Skeletal muscle tissue (tissue), 4 donors: ENCODE results near the gene CEACAM20. TPM values are rescaled to one million over a fixed set of nuclear protein-coding genes. Genes with fewer than 3 reads are reported as not detected.
"Not testable (repeated sequence)": the region's sequence is repeated elsewhere in the genome, so short reads cannot be mapped to it uniquely, and the experiment has no call there.

Source experiments
- H3K27ac ChIP-seq: one replicate; pipeline ENCODE4 v1.7.0; 2013; ENCODE audit warnings: mild to moderate bottlenecking, low read depth, low read length, inconsistent platforms
- H3K27me3 ChIP-seq, 3 donors: one replicate each; pipeline ENCODE4 v1.7.0; 2013; ENCODE audit warnings: low read length in 3 of 3; ENCODE audit not compliant: control insufficient read depth in 3 of 3, insufficient read depth in 3 of 3
- H3K36me3 ChIP-seq, 3 donors: one replicate each; pipeline ENCODE4 v1.7.0; 2013; ENCODE audit warnings: low read length in 3 of 3; ENCODE audit not compliant: control insufficient read depth in 3 of 3, insufficient read depth in 3 of 3
- H3K4me1 ChIP-seq, 3 donors: one replicate each; pipeline ENCODE4 v1.7.0; 2013; ENCODE audit warnings: low read length in 3 of 3, mild to moderate bottlenecking in 3 of 3; ENCODE audit not compliant: control insufficient read depth in 3 of 3, insufficient read depth in 3 of 3
- H3K4me3 ChIP-seq, 3 donors: one replicate each; pipeline ENCODE4 v1.7.0; 2013; ENCODE audit warnings: low read length in 3 of 3
- H3K9ac ChIP-seq, 3 donors: one replicate each; pipeline ENCODE4 v1.7.0; 2013; ENCODE audit warnings: low read length in 3 of 3, mild to moderate bottlenecking in 3 of 3, moderate library complexity in 2 of 3, low read depth in 1 of 3
- H3K9me3 ChIP-seq, 3 donors: one replicate each; pipeline ENCODE4 v1.7.0; 2013; ENCODE audit warnings: low read length in 3 of 3; ENCODE audit not compliant: control insufficient read depth in 3 of 3
- total RNA-seq: library from RNA; depleted of rRNA; stranded (reverse); fragments of >200 nt; gene quantifications from one replicate; pipeline ENCODE4 v1.2.3, GENCODE V29; 2014
- donor health status: Osteomylitis.

Gene CEACAM20
- total RNA-seq, 1 donor from 2014 or later: not detected

DNA sequence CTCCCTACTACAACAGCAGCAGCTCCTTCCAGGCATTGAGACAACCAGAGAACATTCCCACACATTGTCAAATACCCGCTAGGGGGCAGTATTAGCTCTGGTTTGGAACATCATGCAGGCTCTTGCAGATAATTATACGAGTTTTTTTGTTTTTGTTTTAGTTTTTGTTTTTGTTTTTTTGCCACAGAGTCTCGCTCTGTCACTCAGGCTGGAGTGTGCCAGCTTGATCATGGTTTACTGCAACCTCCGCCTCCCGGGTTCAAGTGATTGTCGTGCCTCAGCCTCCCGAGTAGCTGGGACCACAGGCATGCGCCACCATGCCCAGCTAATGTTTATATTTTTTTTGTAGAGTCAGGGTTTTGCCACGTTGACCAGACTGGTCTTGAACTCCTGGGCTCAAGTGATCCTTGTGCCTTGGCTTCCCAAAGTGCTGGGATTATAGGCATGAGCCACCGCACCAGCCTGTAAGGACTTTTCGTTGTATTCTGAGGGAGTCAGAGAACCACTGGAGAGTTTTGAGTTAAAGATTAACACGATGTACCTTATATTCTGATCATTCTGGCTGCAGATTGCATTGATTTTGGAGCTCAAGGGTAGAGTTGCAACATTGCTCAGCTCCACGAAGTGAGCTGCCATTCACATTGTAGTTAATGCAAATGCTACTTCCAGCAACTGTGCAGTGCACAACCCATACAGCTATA is 41.7 kb upstream of the CEACAM20 start:
- no peak overlapping the region for H3K4me3 ChIP-seq
- no peak overlapping the region for H3K9ac ChIP-seq
- no peaks in the 10 kb centered on the region for H3K4me1 ChIP-seq
- H3K36me3 ChIP-seq: no peaks in the 10 kb centered on the region
- H3K9me3 ChIP-seq: no peaks in the 10 kb centered on the region
- H3K27ac ChIP-seq: no peak overlapping the region
- peaks cover 0 to 4% (median 0%) of the 10 kb centered on the region in 3 donors for H3K27me3 ChIP-seq

DNA sequence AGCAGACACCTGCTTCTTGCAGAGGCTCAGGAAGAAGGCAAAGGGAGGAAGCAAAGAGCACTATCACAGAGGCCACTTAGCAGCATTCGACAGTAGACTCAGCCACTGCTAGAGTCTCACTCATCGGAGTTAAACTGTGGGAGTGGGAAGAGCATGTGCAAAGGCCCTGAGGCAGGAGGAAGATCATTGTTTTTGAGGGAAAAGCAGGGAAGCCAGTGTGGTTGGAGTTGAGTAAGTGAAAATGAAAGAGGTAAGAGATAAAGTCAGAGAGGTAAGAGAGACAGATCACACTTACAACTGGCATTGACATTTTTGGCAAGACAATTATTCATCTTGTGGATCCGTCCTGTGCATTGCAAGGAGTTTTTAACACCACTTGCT is 41.1 kb upstream of the CEACAM20 start:
- Histone ChIP-seq H3K9me3 (no peaks in the 10 kb centered on the region), H3K4me3 (no peak overlapping the region), H3K36me3 (no peaks in the 10 kb centered on the region), H3K27ac (no peak overlapping the region), H3K27me3 (peaks cover 0 to 8% (median 0%) of the 10 kb centered on the region in 3 donors), H3K9ac (no peak overlapping the region), H3K4me1 (no peaks in the 10 kb centered on the region)

DNA sequence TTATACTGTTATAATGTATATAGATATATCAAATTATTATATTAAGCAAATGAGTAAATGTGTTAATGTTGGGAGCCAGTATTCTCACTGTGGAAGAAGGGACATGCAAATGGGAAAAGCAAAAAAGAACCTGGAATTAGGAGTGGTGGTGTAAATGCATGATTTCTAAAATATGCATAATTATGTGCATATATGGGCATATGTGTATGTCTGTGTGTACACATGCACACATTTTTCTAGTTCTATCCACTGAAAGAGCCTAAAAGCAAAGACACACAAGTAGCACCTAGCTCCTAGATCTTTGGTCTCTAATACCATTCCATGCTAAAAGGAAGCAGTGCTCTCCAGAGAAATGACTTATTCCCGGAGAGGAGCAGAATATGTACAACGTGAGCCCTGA is 38.3 kb upstream of the CEACAM20 start:
- no peaks in the 10 kb centered on the region for H3K36me3 ChIP-seq
- H3K9me3 ChIP-seq: no peaks in the 10 kb centered on the region
- no peak overlapping the region for H3K27ac ChIP-seq
- H3K27me3 ChIP-seq: peaks cover 0 to 8% (median 0%) of the 10 kb centered on the region in 3 donors
- H3K4me1 ChIP-seq: no peaks in the 10 kb centered on the region
- no peak overlapping the region for H3K9ac ChIP-seq
- H3K4me3 ChIP-seq: no peak overlapping the region

DNA sequence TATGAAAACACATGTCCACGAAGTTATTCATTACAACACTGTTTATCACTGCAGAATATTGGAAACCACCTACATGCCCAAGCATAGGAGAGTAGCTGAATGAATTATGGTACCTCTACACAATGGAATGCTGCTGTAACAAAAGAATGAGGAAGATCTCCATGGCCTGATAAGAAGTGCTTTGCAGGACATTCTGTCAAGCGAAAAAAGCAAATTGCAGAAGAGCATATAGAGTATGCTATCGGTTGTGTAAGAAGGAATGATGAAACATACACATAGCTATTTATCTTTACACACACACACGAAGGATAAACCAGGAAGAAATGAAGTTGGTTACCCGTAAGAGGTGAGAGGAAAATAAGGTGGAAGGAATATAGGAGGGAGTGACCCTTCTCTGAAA is 37.5 kb upstream of the CEACAM20 start:
- Histone ChIP-seq H3K27me3 (peaks cover 0 to 8% (median 0%) of the 10 kb centered on the region in 3 donors), H3K27ac (no peak overlapping the region), H3K9ac (no peak overlapping the region), H3K9me3 (no peaks in the 10 kb centered on the region), H3K36me3 (no peaks in the 10 kb centered on the region), H3K4me3 (no peak overlapping the region), H3K4me1 (no peaks in the 10 kb centered on the region)

DNA sequence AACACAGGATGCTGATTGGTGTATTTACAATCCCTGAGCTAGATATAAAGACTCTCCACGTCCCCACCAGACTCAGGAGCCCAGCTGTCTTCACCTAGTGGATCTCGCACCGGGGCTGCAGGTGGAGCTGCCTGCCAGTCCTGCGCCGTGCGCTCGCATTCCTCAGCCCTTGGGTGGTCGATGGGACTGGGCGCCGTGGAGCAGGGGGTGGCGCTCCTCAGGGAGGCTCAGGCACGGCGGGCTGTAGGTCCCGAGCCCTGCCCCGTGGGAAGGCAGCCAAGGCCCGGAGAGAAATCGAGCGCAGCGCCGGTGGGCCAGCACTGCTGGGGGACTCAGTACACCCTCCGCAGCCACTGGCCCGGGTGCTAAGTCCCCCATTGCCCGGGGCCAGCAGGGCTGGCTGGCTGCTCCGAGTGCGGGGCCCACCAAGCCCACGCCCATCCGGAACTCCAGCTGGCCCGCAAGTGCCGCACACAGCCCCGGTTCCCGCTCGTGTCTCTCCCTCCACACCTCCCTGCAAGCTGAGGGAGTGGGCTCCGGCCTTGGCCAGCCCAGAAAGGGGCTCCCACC is 33.7 kb upstream of the CEACAM20 start:
- H3K4me1 ChIP-seq, H3K9ac ChIP-seq: not testable (repeated sequence)

DNA sequence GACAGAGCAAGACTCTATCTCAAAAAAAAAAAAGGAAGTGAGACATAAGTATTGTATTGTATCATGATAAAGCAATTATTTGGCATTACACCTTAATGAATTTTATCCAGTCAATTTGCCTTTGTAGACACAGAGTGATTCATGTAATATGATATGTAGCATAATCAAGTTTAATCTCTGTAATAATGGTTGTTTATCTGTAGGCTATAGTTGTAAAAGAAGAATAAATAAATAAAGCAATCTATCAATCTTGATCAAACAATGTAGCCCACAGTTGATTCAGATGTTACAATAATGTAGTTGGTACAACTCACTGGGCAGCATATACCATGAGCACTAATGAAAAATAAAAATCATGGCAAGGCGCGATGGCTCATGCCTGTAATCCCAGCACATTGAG is 28.5 kb upstream of the CEACAM20 start:
- H3K4me1 ChIP-seq: no peaks in the 10 kb centered on the region
- H3K4me3 ChIP-seq: no peak overlapping the region
- H3K27me3 ChIP-seq: no peaks in the 10 kb centered on the region
- H3K9ac ChIP-seq: no peak overlapping the region
- no peaks in the 10 kb centered on the region for H3K36me3 ChIP-seq
- no peak overlapping the region for H3K27ac ChIP-seq
- no peaks in the 10 kb centered on the region for H3K9me3 ChIP-seq

More for the DNA sequence above, 33.7 kb upstream of the CEACAM20 start:
- H3K36me3 ChIP-seq, H3K9me3 ChIP-seq, H3K27ac ChIP-seq, H3K4me3 ChIP-seq, H3K27me3 ChIP-seq: not testable (repeated sequence)

DNA sequence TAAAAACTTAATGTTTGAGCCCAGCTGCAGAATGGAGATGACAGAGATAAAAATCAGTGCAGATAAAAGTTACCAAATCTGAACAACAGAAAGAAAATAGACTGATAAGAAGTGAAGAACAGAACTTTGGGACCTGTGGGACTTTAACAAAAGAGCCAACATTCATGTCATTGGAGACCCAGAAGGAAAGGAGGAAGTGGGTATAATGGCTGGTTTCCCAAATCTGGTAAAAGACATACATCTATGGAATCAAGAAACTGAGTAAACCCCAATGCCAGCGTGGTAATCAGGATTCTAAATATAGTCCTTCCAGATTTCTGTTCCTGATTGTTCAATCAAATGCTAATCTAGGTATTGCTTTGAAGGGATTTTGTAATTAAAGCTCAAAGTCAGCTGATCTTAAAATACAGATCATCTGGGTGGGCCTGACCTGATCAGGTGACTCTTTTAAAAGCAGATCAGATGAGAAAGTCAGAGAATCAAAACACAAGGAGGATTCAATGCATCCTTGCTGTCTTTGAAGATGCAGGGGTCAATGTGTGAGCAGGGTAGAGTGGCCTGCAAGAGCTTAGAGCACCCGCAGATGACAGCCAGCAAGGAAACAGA is 25.3 kb upstream of the CEACAM20 start:
- Histone ChIP-seq H3K9ac (no peak overlapping the region), H3K4me1 (no peaks in the 10 kb centered on the region), H3K27me3 (no peaks in the 10 kb centered on the region), H3K27ac (no peak overlapping the region), H3K9me3 (no peaks in the 10 kb centered on the region), H3K36me3 (no peaks in the 10 kb centered on the region), H3K4me3 (no peak overlapping the region)

DNA sequence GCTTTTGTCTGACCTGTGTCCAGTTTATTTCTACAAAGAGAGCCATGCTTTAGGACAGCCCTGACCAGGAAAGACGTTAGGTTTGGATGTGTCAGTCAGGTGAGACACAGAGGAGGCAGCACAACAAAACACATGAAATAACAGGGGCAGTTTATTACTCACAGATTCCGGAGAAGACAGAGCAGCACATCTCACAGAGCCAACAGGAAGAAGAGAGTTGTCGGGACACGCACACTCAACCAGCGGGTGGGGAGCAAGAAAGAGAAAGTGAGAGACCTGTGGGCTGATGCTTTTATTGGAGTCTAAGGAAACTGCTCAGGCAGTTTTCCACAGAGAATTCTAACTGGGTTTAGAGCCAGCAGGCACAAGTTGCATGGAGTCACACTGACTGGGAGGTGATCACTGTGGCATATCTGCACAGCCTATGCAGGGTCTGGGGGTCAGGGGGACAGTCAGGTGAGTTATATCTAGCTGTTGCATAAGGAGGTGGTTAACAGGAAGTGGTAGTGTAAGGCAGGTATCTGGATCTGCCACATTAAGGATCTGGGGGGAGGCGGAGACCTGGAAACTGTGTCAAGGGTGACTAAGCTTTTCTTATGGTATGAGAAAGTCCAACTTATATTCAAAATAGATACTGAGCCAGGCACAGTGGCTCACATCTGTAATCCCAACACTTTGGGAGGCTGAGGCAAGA is 24.1 kb upstream of the CEACAM20 start:
- Histone ChIP-seq H3K4me3 (no peak overlapping the region), H3K27me3 (no peaks in the 10 kb centered on the region), H3K36me3 (no peaks in the 10 kb centered on the region), H3K9me3 (no peaks in the 10 kb centered on the region), H3K9ac (no peak overlapping the region), H3K4me1 (no peaks in the 10 kb centered on the region), H3K27ac (no peak overlapping the region)

DNA sequence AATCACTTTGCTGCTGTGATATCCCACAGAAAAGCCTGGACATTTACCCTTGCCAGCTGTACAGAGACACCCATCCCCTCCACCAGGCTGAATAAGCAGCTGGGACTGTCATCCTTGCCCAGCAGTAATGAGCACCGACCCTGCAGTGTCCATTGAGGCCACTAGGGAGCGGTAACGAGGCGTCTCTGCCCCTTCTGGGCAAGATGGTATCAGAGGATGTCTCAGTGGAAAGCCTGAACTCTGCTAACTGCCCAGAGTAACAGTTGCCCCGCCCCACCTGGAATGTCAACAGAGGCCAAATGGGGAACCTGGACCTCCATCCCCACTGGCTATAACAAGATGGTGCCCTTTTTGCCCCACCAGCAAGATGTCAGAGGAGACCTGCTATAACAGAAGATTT is 22.8 kb upstream of the CEACAM20 start:
- Histone ChIP-seq H3K4me3 (no peak overlapping the region), H3K27me3 (peaks cover 0 to 2% (median 2%) of the 10 kb centered on the region in 3 donors), H3K36me3 (no peaks in the 10 kb centered on the region), H3K9ac (no peak overlapping the region), H3K27ac (no peak overlapping the region), H3K9me3 (no peaks in the 10 kb centered on the region), H3K4me1 (no peaks in the 10 kb centered on the region)

DNA sequence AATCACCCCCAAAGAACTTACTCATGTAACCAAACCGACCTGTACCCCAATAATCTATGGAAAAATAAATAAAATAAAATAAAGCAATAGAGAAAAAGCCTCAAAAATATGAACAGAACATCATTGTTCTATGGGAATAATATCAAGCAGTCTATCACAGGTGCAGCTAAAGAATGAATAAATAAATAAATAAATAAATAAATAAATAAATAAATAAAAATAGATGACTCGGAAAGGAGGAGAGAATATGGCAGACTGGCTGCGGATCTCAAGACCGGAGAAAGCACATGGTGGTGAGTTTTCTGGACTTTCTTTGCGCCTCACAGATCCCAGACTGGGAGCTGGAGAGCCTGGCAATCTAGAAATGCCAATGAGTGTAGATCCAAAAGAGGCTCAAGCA is 22.4 kb upstream of the CEACAM20 start:
- H3K4me3 ChIP-seq: no peak overlapping the region
- H3K27ac ChIP-seq: no peak overlapping the region
- H3K4me1 ChIP-seq: no peaks in the 10 kb centered on the region
- no peaks in the 10 kb centered on the region for H3K9me3 ChIP-seq
- no peak overlapping the region for H3K9ac ChIP-seq
- H3K36me3 ChIP-seq: no peaks in the 10 kb centered on the region
- H3K27me3 ChIP-seq: peaks cover 0 to 2% (median 2%) of the 10 kb centered on the region in 3 donors
